ENCODE results near the gene CXorf38.
"Not testable (repeated sequence)": the region's sequence is repeated elsewhere in the genome, so short reads cannot be mapped to it uniquely, and the experiment has no call there.

GRCh38 chrX:40582178-40582577, 65.2 kb downstream of the CXorf38 start:
- TF ChIP-seq EZH2 (IDR thresholded peaks at IDR 0.05; ENCODE audit: low read length); CTCF (optimal IDR thresholded peaks at IDR 0.05 in 1 of 3, IDR thresholded peaks at IDR 0.05 in 1 of 3, conservative IDR thresholded peaks at IDR 0.05 in 1 of 3; ENCODE audit: extremely low read depth in 1 of 3, insufficient read depth in 2 of 3, low read length in 3 of 3): not testable (repeated sequence)
